Jurkat, Clone E6-1 (cell line): ENCODE measurements around the gene MRAP2.
"Not testable (repeated sequence)": the region's sequence is repeated elsewhere in the genome, so short reads cannot be mapped to it uniquely, and the experiment has no call there.

Source experiments
- DNase-seq: peaks from one replicate; pipeline ENCODE4 v3.0.0-alpha.2; 2011; ENCODE audit warnings: low read depth, low spot score
- H3K4me3 ChIP-seq: 2 replicates; pipeline ENCODE4 v1.5.1; 2011; ENCODE audit warnings: mild to moderate bottlenecking, low read length, control low read depth, moderate library complexity

Gene MRAP2

GRCh38 chr6:84026721-84027164 is 6.8 kb upstream of the MRAP2 start:
- H3K4me3 ChIP-seq, result no peak overlapping the region
- DNase-seq, result no peak

GRCh38 chr6:84027340-84028181 is 6.0 kb upstream of the MRAP2 start:
- no peak for DNase-seq
- no peak overlapping the region for H3K4me3 ChIP-seq

- DNase-seq, result no peak
- no peak overlapping the region for H3K4me3 ChIP-seq
Observed at GRCh38 chr6:84028350-84028749, 5.2 kb upstream of the MRAP2 start.

GRCh38 chr6:84032000-84032399 is 1.6 kb upstream of the MRAP2 start:
- DNase-seq, H3K4me3 ChIP-seq: not testable (repeated sequence)

- no peak overlapping the region for H3K4me3 ChIP-seq
- DNase-seq, result no peak
Observed at GRCh38 chr6:84035484-84035883, 1.9 kb downstream of the MRAP2 start.

GRCh38 chr6:84037425-84038089 is 4.0 kb downstream of the MRAP2 start:
- no peak for DNase-seq
- no peak overlapping the region for H3K4me3 ChIP-seq

GRCh38 chr6:84042603-84043002 is 9.0 kb downstream of the MRAP2 start:
- no peak overlapping the region for H3K4me3 ChIP-seq
- DNase-seq, result no peak

- DNase-seq, result no peak
- H3K4me3 ChIP-seq, result no peak overlapping the region
Observed at GRCh38 chr6:84043555-84043954, 10.0 kb downstream of the MRAP2 start.

GRCh38 chr6:84046755-84047154 is 13.2 kb downstream of the MRAP2 start:
- H3K4me3 ChIP-seq, result no peak overlapping the region
- no peak for DNase-seq

- no peak overlapping the region for H3K4me3 ChIP-seq
- no peak for DNase-seq
Observed at GRCh38 chr6:84048588-84048987, 15.0 kb downstream of the MRAP2 start.

- H3K4me3 ChIP-seq, result no peak overlapping the region
- no peak for DNase-seq
Observed at GRCh38 chr6:84050408-84050807, 16.8 kb downstream of the MRAP2 start.

- DNase-seq, result no peak
- H3K4me3 ChIP-seq, result no peak overlapping the region
Observed at GRCh38 chr6:84052204-84052882, 18.8 kb downstream of the MRAP2 start.

GRCh38 chr6:84052883-84053241 is 19.3 kb downstream of the MRAP2 start:
- no peak overlapping the region for H3K4me3 ChIP-seq
- no peak for DNase-seq

- DNase-seq, result no peak
- H3K4me3 ChIP-seq, result no peak overlapping the region
Observed at GRCh38 chr6:84055647-84056046, 22.1 kb downstream of the MRAP2 start.

GRCh38 chr6:84057908-84058307 is 24.3 kb downstream of the MRAP2 start:
- H3K4me3 ChIP-seq, result no peak overlapping the region
- DNase-seq, result no peak

- no peak for DNase-seq
Observed at GRCh38 chr6:84059082-84059481, 25.5 kb downstream of the MRAP2 start.

GRCh38 chr6:84061174-84061573 is 27.6 kb downstream of the MRAP2 start:
- no peak for DNase-seq
- no peak overlapping the region for H3K4me3 ChIP-seq

More at GRCh38 chr6:84059082-84059481, 25.5 kb downstream of the MRAP2 start:
- no peak overlapping the region for H3K4me3 ChIP-seq

- H3K4me3 ChIP-seq, result no peak overlapping the region
- no peak for DNase-seq
Observed at GRCh38 chr6:84061613-84062398, 28.2 kb downstream of the MRAP2 start.

- H3K4me3 ChIP-seq, result no peak overlapping the region
- no peak for DNase-seq
Observed at GRCh38 chr6:84062519-84063154, 29.1 kb downstream of the MRAP2 start.
